ENCODE measurements around the gene XRN2. TPM values are rescaled to one million over a fixed set of nuclear protein-coding genes. Genes with fewer than 3 reads are reported as not detected.

XRN2 gene
- total and polyA plus RNA-seq, 8 donors, result 12.5 to 66.8 (median 27.7) TPM

- DNase-seq, result no peak
- Histone ChIP-seq H3K4me3 (no peak overlapping the region), H3K4me1 (no peaks in the 10 kb centered on the region), H3K27me3 (peaks cover 0 to 35% (median 4%) of the 10 kb centered on the region in 3 donors), H3K9me3 (no peaks in the 10 kb centered on the region), H3K27ac (no peak overlapping the region), H3K36me3 (no peaks in the 10 kb centered on the region)
- intact Hi-C loops (cut with DNase I; ENCODE audit: low total_unique reads), result no loop called here
- WGBS, 5 donors, result 84 to 93% (median 88%) methylated on average over 2 of the region's 2 CpGs
- TF ChIP-seq POLR2A (IDR thresholded peaks at IDR 0.05) (no peak), EP300 (IDR thresholded peaks at IDR 0.05) (no peak), POLR2AphosphoS5 (IDR thresholded peaks at IDR 0.05) (no peak)
- TF ChIP-seq, protein P1, sequence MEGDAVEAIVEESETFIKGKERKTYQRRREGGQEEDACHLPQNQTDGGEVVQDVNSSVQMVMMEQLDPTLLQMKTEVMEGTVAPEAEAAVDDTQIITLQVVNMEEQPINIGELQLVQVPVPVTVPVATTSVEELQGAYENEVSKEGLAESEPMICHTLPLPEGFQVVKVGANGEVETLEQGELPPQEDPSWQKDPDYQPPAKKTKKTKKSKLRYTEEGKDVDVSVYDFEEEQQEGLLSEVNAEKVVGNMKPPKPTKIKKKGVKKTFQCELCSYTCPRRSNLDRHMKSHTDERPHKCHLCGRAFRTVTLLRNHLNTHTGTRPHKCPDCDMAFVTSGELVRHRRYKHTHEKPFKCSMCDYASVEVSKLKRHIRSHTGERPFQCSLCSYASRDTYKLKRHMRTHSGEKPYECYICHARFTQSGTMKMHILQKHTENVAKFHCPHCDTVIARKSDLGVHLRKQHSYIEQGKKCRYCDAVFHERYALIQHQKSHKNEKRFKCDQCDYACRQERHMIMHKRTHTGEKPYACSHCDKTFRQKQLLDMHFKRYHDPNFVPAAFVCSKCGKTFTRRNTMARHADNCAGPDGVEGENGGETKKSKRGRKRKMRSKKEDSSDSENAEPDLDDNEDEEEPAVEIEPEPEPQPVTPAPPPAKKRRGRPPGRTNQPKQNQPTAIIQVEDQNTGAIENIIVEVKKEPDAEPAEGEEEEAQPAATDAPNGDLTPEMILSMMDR (IDR thresholded peaks at IDR 0.05), result no peak
Measured at GRCh38 chr20:21437816-21438215, 134.7 kb downstream of the XRN2 start.

Small RNA genes within 50 kb of the gene (small RNA-seq; reads per million reads assigned to genes)
- 0 reads per million in 4 donors for gene RN7SKP140

Other genes with a start within 250 kb of the XRN2 start
- gene LINC00237, start 197.0 kb upstream of the XRN2 start, total RNA-seq, result not detected
- gene LINC00237, start 197.0 kb upstream of the XRN2 start, polyA plus RNA-seq, result not detected
- 10 to 100 TPM; 11.7 to 23.2 (median 16.8) TPM for gene KIZ, start 177.2 kb upstream of the XRN2 start, total RNA-seq
- gene KIZ, start 177.2 kb upstream of the XRN2 start, polyA plus RNA-seq, result 10 to 100 TPM; 13.1 to 38.2 (median 13.4) TPM
- not detected for gene NKX2-4, start 94.2 kb downstream of the XRN2 start, total RNA-seq
- not detected for gene NKX2-4, start 94.2 kb downstream of the XRN2 start, polyA plus RNA-seq
- 1 to 10 TPM in 2 of 5 donors, under 1 TPM in 2, not detected in 1; 0.18 to 4.8 (median 1.3) TPM for gene NKX2-2, start 210.7 kb downstream of the XRN2 start, total RNA-seq
- gene NKX2-2, start 210.7 kb downstream of the XRN2 start, polyA plus RNA-seq, result 1 to 10 TPM in 2 of 3 donors, under 1 TPM in 1; 0.18 to 1.8 (median 1.4) TPM

Measured in stomach (tissue), 9 donors.